Activated CD4-positive, alpha-beta memory T cell treated with anti-CD3 and anti-CD28 coated beads, Interleukin-2, amount 10 ng/mL, durations not matched to agents 7 days and 5 days (primary cell): ENCODE measurements around the gene DLG1. TPM values are rescaled to one million over a fixed set of nuclear protein-coding genes. Genes with fewer than 3 reads are reported as not detected.
A peak's percentile ranks its signal among the peaks of the same experiment; 100 is the strongest.

Experiments used
- CTCF ChIA-PET: fragments of 350-600 bp; sonication (Branson Sonifier 250); formaldehyde crosslinking; loops from one replicate; lab custom pipeline; 2021; ENCODE audit warnings: antibody characterized with exemption, inconsistent platforms; lab: Charles Lee
- POLR2A ChIA-PET: fragments of 350-600 bp; sonication (Branson Sonifier 250); formaldehyde crosslinking; loops from one replicate; lab custom pipeline; 2021; ENCODE audit warnings: antibody characterized with exemption; lab: Charles Lee
- DNase-seq: peaks from one replicate; pipeline ENCODE4 v3.0.0-alpha.2; 2020
- H3K27ac Mint-ChIP-seq: one replicate; pipeline ENCODE4 v1.8.0; 2021; ENCODE audit warnings: mild to moderate bottlenecking, mixed read lengths
- H3K27me3 Mint-ChIP-seq: one replicate; pipeline ENCODE4 v1.8.0; 2021; ENCODE audit warnings: mixed read lengths
- H3K36me3 Mint-ChIP-seq: one replicate; pipeline ENCODE4 v1.8.0; 2021; ENCODE audit warnings: low read depth, mixed read lengths
- H3K4me1 Mint-ChIP-seq: one replicate; pipeline ENCODE4 v1.8.0; 2021; ENCODE audit warnings: mixed read lengths
- H3K4me3 Mint-ChIP-seq: one replicate; pipeline ENCODE4 v1.8.0; 2021; ENCODE audit warnings: mild to moderate bottlenecking, mixed read lengths
- H3K9me3 Mint-ChIP-seq: one replicate; pipeline ENCODE4 v1.8.0; 2021; ENCODE audit warnings: mixed read lengths
- total RNA-seq, 2 experiments: library from RNA; stranded (reverse); gene quantifications; one replicate each; pipeline ENCODE4 v1.2.3, GENCODE V29; 2021

Gene DLG1
- total RNA-seq, 2 experiments from 2014 or later, result 58.2 to 61.4 TPM

DNA sequence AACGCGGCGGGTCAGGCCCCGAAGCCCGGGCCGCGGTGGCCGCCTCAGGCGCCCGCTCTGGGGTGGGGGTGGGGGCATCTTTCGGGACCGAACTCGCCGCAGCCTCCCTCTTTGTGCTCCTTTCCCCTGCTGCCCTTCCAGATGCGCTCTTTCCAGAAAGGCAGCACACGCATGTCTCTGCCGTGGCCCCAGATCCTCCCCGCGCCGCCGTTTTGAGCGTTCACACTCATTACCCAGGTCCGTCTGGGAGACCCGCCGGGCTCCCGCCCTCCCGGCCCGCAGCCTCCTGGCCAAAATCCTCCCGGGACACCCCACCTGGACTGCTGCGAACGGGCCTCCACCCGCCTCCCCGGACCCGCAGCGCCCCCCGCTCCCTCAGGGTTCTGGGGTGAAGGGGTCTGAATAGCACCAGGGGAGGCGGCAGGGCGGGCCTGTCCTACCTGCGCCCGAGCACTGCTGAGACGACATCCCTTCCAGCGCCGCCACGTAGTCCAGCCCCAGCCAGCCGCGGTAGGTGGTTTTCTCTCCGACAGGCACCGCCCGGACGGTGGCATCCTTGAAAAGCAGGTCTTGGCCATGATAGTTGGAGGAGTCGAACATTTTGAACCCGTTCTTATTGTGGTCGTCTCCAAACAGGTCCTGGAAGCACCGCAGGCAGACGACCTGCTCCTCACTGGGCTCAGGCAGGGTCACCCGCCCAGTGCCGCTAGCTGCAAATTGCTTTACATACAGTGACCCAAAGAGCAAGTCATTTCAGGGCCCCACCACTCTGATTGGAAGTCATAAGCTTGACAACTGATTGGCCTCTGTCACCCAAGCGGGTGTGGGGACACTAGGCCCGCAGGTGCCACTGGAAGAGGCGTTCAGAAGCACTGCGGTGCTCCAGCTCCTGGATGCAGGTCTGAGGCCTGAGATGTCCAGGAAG is 294.7 kb downstream of the DLG1 start:
- Mint-ChIP-seq H3K27ac (peak overlapping the region; percentile 65), H3K36me3 (no peaks in the 10 kb centered on the region), H3K27me3 (no peaks in the 10 kb centered on the region), H3K9me3 (no peaks in the 10 kb centered on the region), H3K4me1 (peaks cover 9% of the 10 kb centered on the region), H3K4me3 (peak overlapping the region; percentile 75)
- DNase-seq, result peak; percentile 28
- ChIA-PET CTCF (interaction anchor here (1.0 to 4.3 kb wide), 5 partner anchors 13 to 184 kb away, joined by 3 to 18 read pairs (median 6); partner anchors contain the start of genes MELTF and NCBP2), POLR2A (interaction anchor here (0.6 to 1.9 kb wide), 8 partner anchors 10 to 372 kb away, joined by 3 to 21 read pairs (median 4); partner anchors contain the start of genes MELTF and NCBP2)

DNA sequence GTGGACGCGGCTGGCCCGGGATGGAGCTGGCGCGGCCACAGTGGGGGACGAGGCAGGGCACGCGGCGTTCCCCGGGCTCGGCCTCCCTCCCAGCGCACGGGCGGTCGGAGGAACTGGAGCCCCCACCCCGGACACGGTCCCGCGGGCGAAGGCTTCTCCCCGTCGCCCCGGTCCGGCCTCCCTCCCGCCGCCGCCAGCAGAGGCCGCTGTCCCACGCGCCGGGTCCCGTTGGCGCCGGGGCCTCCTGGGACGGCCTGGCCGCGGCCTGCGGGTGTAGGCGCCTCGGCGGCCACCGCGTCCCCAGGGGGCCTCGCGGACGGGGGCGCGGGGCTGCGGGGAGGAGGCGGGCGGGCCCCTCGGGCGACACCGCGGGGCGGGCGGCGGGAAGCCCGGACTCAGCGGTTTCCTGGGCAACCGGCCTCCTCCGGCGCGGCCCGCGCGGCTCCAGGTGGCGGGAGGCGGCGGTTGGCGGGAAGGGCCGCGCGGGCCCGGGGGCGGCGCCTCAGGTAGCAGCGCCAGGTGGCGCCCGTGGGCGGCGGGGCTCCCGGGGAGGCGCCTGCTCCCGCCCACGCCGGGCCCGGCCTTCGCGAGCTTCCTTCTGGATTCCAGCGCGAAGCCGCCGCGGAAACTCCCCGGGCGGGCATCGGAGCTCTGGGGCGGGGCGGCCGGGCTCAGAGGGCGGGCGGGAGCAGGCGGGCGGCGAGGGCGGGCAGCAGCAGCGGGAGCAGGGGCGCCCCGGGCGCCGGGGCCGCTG is 295.5 kb downstream of the DLG1 start:
- Mint-ChIP-seq H3K4me1 (peaks cover 9% of the 10 kb centered on the region), H3K27me3 (no peaks in the 10 kb centered on the region), H3K9me3 (no peaks in the 10 kb centered on the region), H3K36me3 (no peaks in the 10 kb centered on the region), H3K27ac (no peak overlapping the region), H3K4me3 (no peak overlapping the region)
- DNase-seq, result peak; percentile 76
- ChIA-PET CTCF (interaction anchor here (0.9 to 4.3 kb wide), 4 partner anchors 27 to 220 kb away, joined by 3 to 18 read pairs (median 6); partner anchors contain the start of genes MELTF and NCBP2), POLR2A (interaction anchor here (0.6 to 1.9 kb wide), 8 partner anchors 9 to 371 kb away, joined by 3 to 21 read pairs (median 4); partner anchors contain the start of genes MELTF and NCBP2)

DNA sequence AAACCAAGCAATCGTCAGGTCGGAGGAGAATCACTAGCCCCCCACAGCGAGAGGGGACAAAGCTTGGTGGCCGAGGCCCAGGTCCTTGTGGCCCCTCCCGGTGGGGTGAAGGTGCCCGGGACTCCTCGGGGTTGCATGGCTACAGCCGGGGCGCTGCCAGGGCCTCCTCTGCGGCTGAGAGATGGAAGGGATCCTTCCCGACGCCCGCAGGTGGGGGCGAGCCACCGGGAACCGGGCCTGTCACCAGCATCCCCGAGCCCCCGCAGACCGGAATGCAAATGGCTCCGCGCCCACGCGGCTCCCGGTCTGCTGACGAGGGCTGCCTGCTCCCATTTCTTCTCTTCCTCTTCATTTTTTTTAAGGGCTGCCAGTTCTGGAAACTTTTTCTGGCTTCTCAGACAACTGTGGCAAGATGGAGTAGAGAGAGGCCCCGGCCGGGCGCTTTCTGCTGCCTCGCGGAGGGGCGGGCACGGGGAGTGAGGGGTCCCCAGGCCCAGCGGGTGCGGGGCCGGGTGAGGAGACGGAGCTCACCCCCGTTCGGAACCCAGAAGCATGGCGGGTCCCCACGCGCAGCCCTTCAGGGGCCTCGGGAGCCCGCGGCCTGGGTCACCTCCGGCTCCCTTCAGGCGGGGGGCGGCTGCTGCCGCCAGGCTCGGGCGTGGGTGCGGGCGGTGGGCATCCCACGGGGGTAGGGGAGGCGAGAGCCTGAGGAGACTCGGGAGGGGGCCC is 296.3 kb downstream of the DLG1 start:
- CTCF ChIA-PET, result interaction anchor here (0.6 to 4.3 kb wide), 4 partner anchors 28 to 220 kb away, joined by 3 to 18 read pairs (median 6); partner anchors contain the start of gene MELTF
- POLR2A ChIA-PET, result interaction anchor here (1.3 to 1.9 kb wide), 2 partner anchors 24 to 28 kb away, joined by 3 to 21 read pairs; partner anchors contain the start of gene MELTF
- peak overlapping the region; percentile 47 for H3K27ac Mint-ChIP-seq
- no peaks in the 10 kb centered on the region for H3K27me3 Mint-ChIP-seq
- H3K4me1 Mint-ChIP-seq, result peaks cover 9% of the 10 kb centered on the region
- no peaks in the 10 kb centered on the region for H3K36me3 Mint-ChIP-seq
- H3K4me3 Mint-ChIP-seq, result peak overlapping the region; percentile 67
- H3K9me3 Mint-ChIP-seq, result no peaks in the 10 kb centered on the region
- no peak for DNase-seq

DNA sequence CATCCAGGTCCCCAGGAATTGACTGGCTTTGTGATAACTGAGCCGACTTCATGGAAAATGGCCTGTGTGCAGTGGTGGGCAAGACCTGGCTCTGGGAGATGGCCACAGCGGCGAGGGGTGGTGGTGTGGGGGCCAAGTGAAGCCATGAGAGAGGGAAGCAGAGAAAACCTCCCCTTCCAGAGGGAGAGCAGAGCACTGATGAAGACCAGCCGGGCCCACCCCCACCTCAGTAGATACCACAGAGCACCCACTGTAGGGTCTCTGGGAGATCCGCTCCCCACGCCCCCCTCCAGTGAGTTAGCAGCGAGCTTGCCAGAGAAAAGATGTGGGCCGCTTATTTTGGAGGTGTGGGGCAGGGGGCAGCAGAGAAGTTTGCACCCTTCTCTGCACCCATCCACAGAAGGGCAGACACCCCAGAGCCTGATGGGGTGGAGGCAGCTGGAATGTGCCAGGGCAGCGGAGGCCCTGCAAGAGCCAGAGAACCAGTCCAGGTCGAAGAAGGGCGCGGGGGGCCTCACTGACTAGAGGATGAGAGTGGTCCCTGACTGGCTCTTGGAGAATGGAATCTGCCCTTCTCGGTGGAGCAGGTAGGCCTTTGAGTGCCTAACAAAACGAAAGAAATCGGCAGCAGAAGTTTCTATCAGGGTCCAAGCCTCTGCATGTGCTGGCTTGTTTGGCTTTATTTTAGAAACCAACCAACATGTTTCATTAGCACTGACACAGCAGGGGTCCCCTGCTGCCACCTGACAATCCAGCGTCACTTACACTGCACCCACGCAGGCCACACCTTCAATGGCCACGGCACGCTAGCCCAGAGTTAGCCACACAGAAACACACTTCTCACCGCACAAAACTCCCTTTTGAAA is 297.1 kb downstream of the DLG1 start:
- peak overlapping the region; percentile 47 for H3K27ac Mint-ChIP-seq
- H3K9me3 Mint-ChIP-seq, result no peaks in the 10 kb centered on the region
- ChIA-PET POLR2A (no interaction called here), CTCF (no interaction called here)
- no peak for DNase-seq
- H3K4me3 Mint-ChIP-seq, result peak overlapping the region; percentile 67
- H3K27me3 Mint-ChIP-seq, result no peaks in the 10 kb centered on the region
- no peaks in the 10 kb centered on the region for H3K36me3 Mint-ChIP-seq
- peaks cover 9% of the 10 kb centered on the region for H3K4me1 Mint-ChIP-seq

DNA sequence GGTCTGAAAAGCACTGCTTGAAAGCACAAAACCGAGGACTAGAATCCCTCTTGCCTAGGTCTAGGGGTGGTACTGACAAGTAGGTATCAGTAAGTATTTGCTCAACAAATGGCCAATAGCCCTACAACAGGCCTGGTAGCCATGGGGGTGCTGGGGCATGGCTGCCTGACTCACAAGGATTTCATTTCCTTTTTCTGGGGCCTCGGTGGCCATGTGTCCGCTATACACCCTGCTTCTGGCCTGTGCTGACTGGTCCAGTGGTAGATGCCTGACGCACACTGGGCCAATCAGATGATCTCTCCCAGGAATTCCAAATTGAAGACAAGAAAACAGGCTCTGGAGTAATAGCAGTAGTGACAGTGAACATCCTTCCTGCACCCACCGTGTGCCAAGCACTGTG is 298.2 kb downstream of the DLG1 start:
- ChIA-PET POLR2A (no interaction called here), CTCF (no interaction called here)
- Mint-ChIP-seq H3K36me3 (no peaks in the 10 kb centered on the region), H3K27me3 (no peaks in the 10 kb centered on the region), H3K27ac (no peak overlapping the region), H3K9me3 (no peaks in the 10 kb centered on the region), H3K4me3 (no peak overlapping the region), H3K4me1 (peaks cover 9% of the 10 kb centered on the region)
- DNase-seq, result no peak

DNA sequence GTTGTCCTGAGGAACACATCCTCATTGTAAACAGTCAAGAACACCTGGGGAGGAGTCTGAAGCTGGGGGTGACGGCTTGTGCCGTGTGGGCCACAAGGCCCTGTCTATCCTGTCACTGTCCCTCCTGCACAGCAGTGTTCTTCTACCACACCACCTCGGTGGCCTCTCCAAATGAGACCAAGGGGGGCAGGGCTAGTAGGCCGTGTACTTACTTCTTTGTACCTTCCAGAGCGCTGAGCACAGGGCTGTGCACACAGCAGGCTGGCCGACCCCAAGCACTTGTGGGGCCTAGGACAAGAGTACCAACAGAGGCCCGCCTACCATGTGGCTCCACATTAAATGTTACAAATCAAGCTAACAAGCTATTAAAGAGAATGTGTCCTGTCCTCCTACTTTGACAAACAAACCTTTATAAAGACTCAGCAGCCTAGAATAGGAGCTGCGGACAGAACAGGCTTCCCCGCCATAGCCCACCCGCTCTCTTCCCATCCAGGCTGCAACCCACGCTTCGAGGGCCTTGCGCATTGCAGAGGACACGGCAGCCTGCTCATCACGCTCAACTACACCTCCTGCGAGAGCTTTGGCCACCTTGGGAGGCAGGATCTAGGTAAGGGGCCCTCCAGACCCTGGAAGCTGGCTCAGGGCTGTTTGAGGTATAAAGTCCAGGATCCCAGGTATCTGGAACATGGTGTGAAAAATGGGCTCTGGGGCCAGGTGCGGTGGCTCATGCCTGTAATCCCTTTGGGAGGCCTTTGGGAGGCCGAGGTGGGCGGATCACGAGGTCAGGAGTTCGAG is 299.2 kb downstream of the DLG1 start:
- Mint-ChIP-seq H3K4me1 (peaks cover 6% of the 10 kb centered on the region), H3K4me3 (no peak overlapping the region), H3K27ac (no peak overlapping the region), H3K9me3 (no peaks in the 10 kb centered on the region), H3K36me3 (no peaks in the 10 kb centered on the region), H3K27me3 (no peaks in the 10 kb centered on the region)
- ChIA-PET CTCF (interaction anchor here (1.1 kb wide), 1 partner anchor 29 kb away, joined by 3 read pairs; no protein-coding TSS in a partner anchor), POLR2A (no interaction called here)
- no peak for DNase-seq

DNA sequence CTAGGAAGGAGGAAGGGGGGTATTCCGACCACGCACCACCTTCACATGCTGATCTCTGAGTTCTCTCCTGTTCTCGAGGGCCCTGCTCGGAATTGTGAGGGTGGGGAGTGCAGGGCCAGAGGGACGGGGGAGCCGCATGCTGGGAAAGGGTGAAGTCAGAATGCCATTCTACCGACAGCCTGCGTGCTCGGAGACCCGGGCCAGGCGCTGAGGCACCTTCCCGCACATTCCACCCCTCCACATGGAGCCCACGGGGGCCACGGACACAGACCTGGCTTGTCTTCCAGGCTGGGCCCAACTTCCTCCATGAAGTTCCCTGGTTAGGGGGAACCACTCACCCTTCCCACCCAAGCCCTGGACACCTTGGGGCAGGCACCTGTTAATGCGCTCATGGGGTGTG is 301.1 kb downstream of the DLG1 start:
- H3K9me3 Mint-ChIP-seq, result no peaks in the 10 kb centered on the region
- POLR2A ChIA-PET, result interaction anchor here (1.1 kb wide), 1 partner anchor 10 kb away, joined by 3 read pairs; no protein-coding TSS in a partner anchor
- no peak overlapping the region for H3K27ac Mint-ChIP-seq

DNA sequence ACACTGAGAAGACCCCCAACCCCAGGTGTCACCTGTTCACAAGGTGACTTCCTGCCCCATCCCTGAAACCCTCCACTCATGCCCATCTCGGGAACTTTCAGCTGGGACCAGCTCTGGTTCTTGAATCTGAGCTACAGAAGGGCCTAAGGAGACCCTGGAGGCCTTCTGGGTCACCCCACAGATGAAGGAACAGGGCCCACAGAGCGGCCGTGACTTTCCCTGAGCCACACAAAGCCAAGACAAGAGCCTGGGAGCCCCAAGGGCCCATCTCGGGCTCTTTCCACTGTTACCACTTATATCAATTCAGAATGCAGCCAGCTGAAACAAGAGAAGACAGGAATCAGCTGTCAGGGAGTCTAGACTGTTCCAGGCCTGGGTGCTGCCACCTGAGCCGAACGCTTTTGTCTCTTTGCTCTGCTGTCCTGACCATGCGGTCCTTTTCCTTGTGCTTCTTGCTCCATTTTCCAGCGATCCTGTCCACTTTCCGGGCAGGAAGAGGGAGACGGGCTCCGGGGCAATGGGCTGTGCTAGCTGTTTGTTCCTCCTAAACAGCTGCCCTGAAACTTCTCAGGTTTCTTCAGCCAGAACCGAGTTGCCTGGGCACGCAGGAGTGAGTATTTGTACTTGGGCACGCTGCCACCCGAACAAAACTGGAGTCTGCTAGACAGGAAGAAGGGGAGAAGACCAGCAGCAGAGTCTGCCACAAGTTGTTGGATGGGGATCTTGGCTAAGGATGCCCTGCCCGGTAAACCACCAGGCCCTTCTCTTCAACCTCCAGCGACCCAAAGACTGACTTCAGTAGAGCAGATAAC is 301.8 kb downstream of the DLG1 start:
- POLR2A ChIA-PET, result interaction anchor here (1.1 kb wide), 1 partner anchor 10 kb away, joined by 3 read pairs; no protein-coding TSS in a partner anchor
- CTCF ChIA-PET, result no interaction called here
- Mint-ChIP-seq H3K4me3 (no peak overlapping the region), H3K27ac (no peak overlapping the region), H3K27me3 (no peaks in the 10 kb centered on the region), H3K9me3 (no peaks in the 10 kb centered on the region), H3K4me1 (peaks cover under 1% of the 10 kb centered on the region), H3K36me3 (no peaks in the 10 kb centered on the region)
- no peak for DNase-seq

More for the DNA sequence above, 301.1 kb downstream of the DLG1 start:
- no peaks in the 10 kb centered on the region for H3K27me3 Mint-ChIP-seq
- no peaks in the 10 kb centered on the region for H3K36me3 Mint-ChIP-seq
- peaks cover 2% of the 10 kb centered on the region for H3K4me1 Mint-ChIP-seq
- no peak overlapping the region for H3K4me3 Mint-ChIP-seq
- DNase-seq, result no peak
- CTCF ChIA-PET, result no interaction called here

DNA sequence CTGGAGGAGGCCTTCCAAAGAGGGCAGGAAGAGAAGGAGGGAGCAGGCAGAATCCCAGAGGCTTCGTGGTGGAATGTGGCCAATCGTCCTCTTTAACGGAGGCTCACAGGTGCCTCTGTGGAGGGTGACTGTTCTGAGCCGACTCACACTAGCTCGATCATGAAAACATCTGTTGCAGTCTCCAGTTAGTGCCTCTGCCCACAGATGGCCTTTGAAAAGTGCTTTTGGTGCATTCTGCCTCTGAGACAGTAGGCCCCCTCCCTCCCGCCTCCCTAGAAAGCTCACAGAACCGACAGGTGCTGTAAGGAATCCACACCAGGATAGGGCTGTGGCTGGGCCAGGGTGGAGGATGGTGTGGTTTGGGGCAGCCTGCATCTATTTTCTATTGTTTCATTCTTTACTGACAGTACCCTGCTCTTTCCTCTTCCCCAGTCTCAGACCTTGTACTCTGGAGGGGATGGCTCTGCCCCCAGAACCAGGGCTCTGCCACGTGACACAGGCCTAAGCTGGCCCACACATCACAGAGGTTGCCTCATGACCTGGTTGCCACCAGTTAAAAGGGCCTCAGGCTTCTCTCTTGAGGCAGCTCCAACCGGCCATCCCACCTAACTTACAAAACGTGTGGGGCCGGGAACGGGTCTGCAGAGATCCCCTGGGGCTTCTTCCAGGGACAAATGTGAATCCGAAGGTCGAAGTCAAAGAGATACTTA is 302.6 kb downstream of the DLG1 start:
- DNase-seq, result no peak
- no peaks in the 10 kb centered on the region for H3K27me3 Mint-ChIP-seq
- H3K36me3 Mint-ChIP-seq, result no peaks in the 10 kb centered on the region
- POLR2A ChIA-PET, result no interaction called here
- H3K9me3 Mint-ChIP-seq, result no peaks in the 10 kb centered on the region
- H3K27ac Mint-ChIP-seq, result no peak overlapping the region
- no peaks in the 10 kb centered on the region for H3K4me1 Mint-ChIP-seq
- CTCF ChIA-PET, result no interaction called here
- no peak overlapping the region for H3K4me3 Mint-ChIP-seq

DNA sequence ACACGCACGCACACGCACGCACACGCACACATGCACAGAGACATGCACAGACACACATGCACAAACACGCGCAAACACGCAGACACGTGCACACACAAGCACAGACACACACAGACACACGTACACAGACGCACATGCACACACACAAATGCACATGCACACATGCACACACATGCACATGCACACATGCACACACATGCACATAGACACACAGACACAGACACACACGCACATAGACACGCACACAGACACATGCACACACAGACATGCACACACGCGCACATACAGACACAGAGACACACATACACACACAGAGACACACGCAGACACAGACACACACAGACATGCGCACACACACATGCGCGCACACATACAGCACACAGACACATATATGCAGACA is 303.4 kb downstream of the DLG1 start:
- Mint-ChIP-seq H3K27me3 (no peaks in the 10 kb centered on the region), H3K4me1 (no peaks in the 10 kb centered on the region), H3K36me3 (no peaks in the 10 kb centered on the region), H3K27ac (no peak overlapping the region), H3K9me3 (no peaks in the 10 kb centered on the region), H3K4me3 (no peak overlapping the region)
- CTCF ChIA-PET, result no interaction called here
- POLR2A ChIA-PET, result no interaction called here
- DNase-seq, result no peak
